Natural killer cell (primary cell): ENCODE data around the gene HRC. TPM values are rescaled to one million over a fixed set of nuclear protein-coding genes. Genes with fewer than 3 reads are reported as not detected.

Experiments used
- ATAC-seq, 3 donors: fragments of 150-1000 bp in 2 of 3; fragments of 200-7000 bp in 1 of 3; cut with Tn5 transposase; 1 replicate in 1 of 3; 2 replicates in 2 of 3; pipeline ENCODE4 v1.10.0; 2021; ENCODE audit warnings: mild to moderate bottlenecking in 2 of 3, moderate library complexity in 2 of 3
- DNase-seq, 2 donors: peaks; one replicate each; pipeline versions ENCODE4 v3.0.0 to v3.0.0-alpha.2; 2013 to 2021; ENCODE audit warnings: mixed read lengths in 1 of 2
- H3K27ac ChIP-seq: one replicate; pipeline ENCODE4 v1.5.1; 2013; ENCODE audit warnings: mild to moderate bottlenecking, low read length
- H3K27me3 ChIP-seq: one replicate; pipeline ENCODE4 v1.6.1; 2013; ENCODE audit warnings: low read length; ENCODE audit not compliant: control insufficient read depth, insufficient read depth
- H3K36me3 ChIP-seq: one replicate; pipeline ENCODE4 v1.6.1; 2013; ENCODE audit warnings: low read length; ENCODE audit not compliant: control insufficient read depth, insufficient read depth
- H3K4me1 ChIP-seq: one replicate; pipeline ENCODE4 v1.6.1; 2013; ENCODE audit warnings: low read length; ENCODE audit not compliant: control insufficient read depth, insufficient read depth
- H3K4me3 ChIP-seq: one replicate; pipeline ENCODE4 v1.5.1; 2013; ENCODE audit warnings: low read length
- H3K9me3 ChIP-seq: one replicate; pipeline ENCODE4 v1.6.1; 2013; ENCODE audit warnings: low read length; ENCODE audit not compliant: control insufficient read depth, insufficient read depth
- H3K27ac Mint-ChIP-seq, 2 donors: one replicate each; pipeline ENCODE4 v1.8.0; 2022; ENCODE audit warnings: mild to moderate bottlenecking in 2 of 2, mixed read lengths in 2 of 2, moderate library complexity in 1 of 2
- H3K27me3 Mint-ChIP-seq, 2 donors: one replicate each; pipeline ENCODE4 v1.8.0; 2022; ENCODE audit warnings: low read depth in 2 of 2, mixed read lengths in 2 of 2
- H3K36me3 Mint-ChIP-seq: one replicate; pipeline ENCODE4 v1.8.0; 2022; ENCODE audit warnings: mixed read lengths
- H3K4me1 Mint-ChIP-seq, 2 donors: one replicate each; pipeline ENCODE4 v1.8.0; 2022; ENCODE audit warnings: mixed read lengths in 2 of 2
- H3K4me3 Mint-ChIP-seq: one replicate; pipeline ENCODE4 v1.8.0; 2022; ENCODE audit warnings: mild to moderate bottlenecking, moderate library complexity, mixed read lengths
- H3K9me3 Mint-ChIP-seq, 2 donors: one replicate each; pipeline ENCODE4 v1.8.0; 2022; ENCODE audit warnings: mixed read lengths in 2 of 2
- WGBS: methylation state at CpG from one replicate; pipeline ENCODE4 v1.1.7; 2013; ENCODE audit warnings: missing lambda C conversion rate; ENCODE audit not compliant: insufficient coverage; 5-methylcytosine and 5-hydroxymethylcytosine counted together
- intact Hi-C: fragments of 100-400 bp; cut with micrococcal nuclease; formaldehyde crosslinking; loops from one replicate; pipeline ENCODE4 v1.14.2; 2022
- total RNA-seq, 4 donors: library from RNA; stranded (reverse); fragments of 120-200 nt in 1 of 4; gene quantifications; one replicate each; pipeline versions ENCODE4 v1.2.3 to v1.2.4, GENCODE V29; 2013 to 2022
- TF ChIP-seq, protein P1 (sequence below): fragments of 200-600 bp; IDR thresholded peaks from one replicate; pipeline ENCODE4 v1.8.0; 2022; ENCODE audit warnings: antibody characterized with exemption

The HRC gene
- total RNA-seq, 3 donors from 2014 or later (not counting 1 experiment from before 2014, with no cell fraction given): not detected

DNA sequence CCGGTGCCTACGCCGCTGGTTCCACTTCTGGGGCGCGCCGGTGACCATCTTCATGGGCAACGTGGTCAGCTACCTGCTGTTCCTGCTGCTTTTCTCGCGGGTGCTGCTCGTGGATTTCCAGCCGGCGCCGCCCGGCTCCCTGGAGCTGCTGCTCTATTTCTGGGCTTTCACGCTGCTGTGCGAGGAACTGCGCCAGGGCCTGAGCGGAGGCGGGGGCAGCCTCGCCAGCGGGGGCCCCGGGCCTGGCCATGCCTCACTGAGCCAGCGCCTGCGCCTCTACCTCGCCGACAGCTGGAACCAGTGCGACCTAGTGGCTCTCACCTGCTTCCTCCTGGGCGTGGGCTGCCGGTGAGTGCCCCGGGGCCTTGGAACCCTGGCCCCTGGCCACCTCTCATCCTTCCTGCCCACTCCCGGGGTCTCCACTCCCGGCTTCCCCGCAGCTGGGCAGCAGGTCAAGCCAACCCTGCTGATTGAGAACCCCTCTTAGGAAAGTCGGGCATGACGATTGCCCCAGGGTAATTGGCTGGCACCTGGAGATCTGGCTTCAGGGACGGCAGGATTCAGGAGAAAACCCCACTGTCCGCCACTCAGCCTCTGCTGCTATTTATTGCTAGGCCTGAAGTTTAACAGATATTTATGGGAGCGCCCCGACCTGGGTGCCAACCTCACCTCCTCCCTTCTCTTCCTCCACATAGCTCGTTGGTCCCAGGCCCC is 41.5 kb upstream of the HRC start:
- ATAC-seq: no peak
- WGBS: 92% methylated on average over 40 of the region's 40 CpGs
- H3K4me3 Mint-ChIP-seq: no peak overlapping the region

DNA sequence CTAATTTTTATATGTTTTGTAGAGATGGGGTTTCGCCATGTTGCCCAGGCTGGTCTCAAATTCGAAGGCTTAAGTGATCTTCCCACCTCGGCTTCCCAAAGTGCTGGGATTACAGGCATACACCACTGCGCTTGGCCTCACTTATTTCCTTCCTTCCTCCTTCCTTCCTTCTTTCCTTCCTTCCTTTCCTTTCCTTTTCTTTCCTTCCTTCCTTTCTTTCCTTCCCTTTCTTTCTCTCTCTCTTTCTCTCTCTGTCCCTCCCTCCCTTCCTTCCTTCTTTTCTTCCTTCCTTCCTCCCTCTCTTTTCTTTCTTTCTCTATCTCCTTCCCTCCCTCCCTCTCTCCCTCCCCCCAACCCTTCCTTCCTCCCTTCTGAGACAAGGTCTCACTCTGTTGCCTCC is 39.2 kb upstream of the HRC start:
- TF ChIP-seq, protein P1, sequence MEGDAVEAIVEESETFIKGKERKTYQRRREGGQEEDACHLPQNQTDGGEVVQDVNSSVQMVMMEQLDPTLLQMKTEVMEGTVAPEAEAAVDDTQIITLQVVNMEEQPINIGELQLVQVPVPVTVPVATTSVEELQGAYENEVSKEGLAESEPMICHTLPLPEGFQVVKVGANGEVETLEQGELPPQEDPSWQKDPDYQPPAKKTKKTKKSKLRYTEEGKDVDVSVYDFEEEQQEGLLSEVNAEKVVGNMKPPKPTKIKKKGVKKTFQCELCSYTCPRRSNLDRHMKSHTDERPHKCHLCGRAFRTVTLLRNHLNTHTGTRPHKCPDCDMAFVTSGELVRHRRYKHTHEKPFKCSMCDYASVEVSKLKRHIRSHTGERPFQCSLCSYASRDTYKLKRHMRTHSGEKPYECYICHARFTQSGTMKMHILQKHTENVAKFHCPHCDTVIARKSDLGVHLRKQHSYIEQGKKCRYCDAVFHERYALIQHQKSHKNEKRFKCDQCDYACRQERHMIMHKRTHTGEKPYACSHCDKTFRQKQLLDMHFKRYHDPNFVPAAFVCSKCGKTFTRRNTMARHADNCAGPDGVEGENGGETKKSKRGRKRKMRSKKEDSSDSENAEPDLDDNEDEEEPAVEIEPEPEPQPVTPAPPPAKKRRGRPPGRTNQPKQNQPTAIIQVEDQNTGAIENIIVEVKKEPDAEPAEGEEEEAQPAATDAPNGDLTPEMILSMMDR: no peak
- no peak for DNase-seq
- Mint-ChIP-seq H3K4me1 (peaks cover 4% of the 10 kb centered on the region in 2 donors), H3K4me3 (no peak overlapping the region), H3K27me3 (peaks cover 0 to 3% of the 10 kb centered on the region in 2 donors), H3K9me3 (no peaks in the 10 kb centered on the region), H3K36me3 (no peaks in the 10 kb centered on the region), H3K27ac (no peak overlapping the region)
- Histone ChIP-seq H3K4me1 (no peaks in the 10 kb centered on the region), H3K36me3 (no peaks in the 10 kb centered on the region), H3K9me3 (no peaks in the 10 kb centered on the region), H3K4me3 (no peak overlapping the region), H3K27me3 (no peaks in the 10 kb centered on the region), H3K27ac (no peak overlapping the region)
- ATAC-seq: no peak
- 91% methylated on average over 4 of the region's 4 CpGs for WGBS
- intact Hi-C loops: no loop called here

More for the DNA sequence above, 41.5 kb upstream of the HRC start:
- DNase-seq: no peak
- Histone ChIP-seq H3K9me3 (no peaks in the 10 kb centered on the region), H3K36me3 (no peaks in the 10 kb centered on the region), H3K27ac (no peak overlapping the region), H3K4me3 (no peak overlapping the region), H3K27me3 (no peaks in the 10 kb centered on the region), H3K4me1 (no peaks in the 10 kb centered on the region)
- H3K9me3 Mint-ChIP-seq: no peaks in the 10 kb centered on the region
- intact Hi-C loops: no loop called here
- peaks cover 0 to 3% of the 10 kb centered on the region in 2 donors for H3K27me3 Mint-ChIP-seq
- H3K36me3 Mint-ChIP-seq: no peaks in the 10 kb centered on the region
- H3K4me1 Mint-ChIP-seq: no peaks in the 10 kb centered on the region
- TF ChIP-seq, protein P1: no peak
- no peak overlapping the region for H3K27ac Mint-ChIP-seq

DNA sequence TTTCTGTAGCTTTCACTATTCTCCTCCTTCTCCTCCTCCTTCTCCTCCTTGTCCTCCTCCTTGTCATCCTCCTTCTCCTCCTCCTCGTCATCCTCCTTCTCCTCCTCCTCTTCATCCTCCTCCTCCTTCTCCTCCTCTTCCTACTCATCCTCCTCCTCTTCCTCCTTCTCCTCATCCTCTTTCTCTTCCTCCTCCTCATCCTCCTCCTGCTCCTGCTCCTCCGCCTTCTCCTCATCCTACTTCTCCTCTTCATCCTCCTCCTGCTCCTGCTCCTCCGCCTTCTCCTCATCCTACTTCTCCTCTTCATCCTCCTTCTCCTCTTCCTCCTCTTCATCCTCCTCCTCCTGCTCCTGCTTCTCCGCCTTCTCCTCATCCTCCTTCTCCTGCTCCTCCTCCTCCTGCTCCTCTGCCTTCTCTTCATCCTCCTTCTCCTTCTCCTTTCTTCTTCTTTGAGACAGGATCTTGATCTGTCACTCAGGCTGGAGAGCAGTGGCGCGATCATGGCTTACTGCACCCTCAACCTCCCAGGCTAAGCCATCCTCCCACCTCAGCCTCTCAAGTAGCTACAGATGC is 38.7 kb upstream of the HRC start:
- DNase-seq (no peak), ATAC-seq (no peak)
- H3K27me3 ChIP-seq: no peaks in the 10 kb centered on the region
- H3K9me3 Mint-ChIP-seq: no peaks in the 10 kb centered on the region
- no peak overlapping the region for H3K4me3 Mint-ChIP-seq
- H3K9me3 ChIP-seq: no peaks in the 10 kb centered on the region
- H3K36me3 Mint-ChIP-seq: no peaks in the 10 kb centered on the region
- H3K27me3 Mint-ChIP-seq: peaks cover 0 to 3% of the 10 kb centered on the region in 2 donors
- H3K27ac Mint-ChIP-seq: no peak overlapping the region
- no peaks in the 10 kb centered on the region for H3K4me1 ChIP-seq
- no peak overlapping the region for H3K4me3 ChIP-seq
- H3K4me1 Mint-ChIP-seq: peaks cover 4 to 8% of the 10 kb centered on the region in 2 donors
- intact Hi-C loops: no loop called here
- H3K27ac ChIP-seq: no peak overlapping the region
- no peaks in the 10 kb centered on the region for H3K36me3 ChIP-seq
- TF ChIP-seq, protein P1: no peak
- WGBS: 90% methylated on average over 6 of the region's 6 CpGs
